HG02981 (cell line): ENCODE results near the gene EXOC4.
A peak's percentile ranks its signal among the peaks of the same experiment; 100 is the strongest.
"Not testable (repeated sequence)": the region's sequence is repeated elsewhere in the genome, so short reads cannot be mapped to it uniquely, and the experiment has no call there.

Experiments used
- ATAC-seq: cut with Tn5 transposase; IDR thresholded peaks from one replicate; pipeline ENCODE4 v1.9.1; 2021; ENCODE audit warnings: mild to moderate bottlenecking, moderate library complexity; ENCODE audit not compliant: unreplicated experiment

The EXOC4 gene

GRCh38 chr7:133310232-133310862 lies 57.5 kb downstream of the EXOC4 start:
- no peak for ATAC-seq

- no peak for ATAC-seq
Observed at GRCh38 chr7:133313575-133313974, 60.7 kb downstream of the EXOC4 start.

GRCh38 chr7:133314084-133314483 lies 61.2 kb downstream of the EXOC4 start:
- no peak for ATAC-seq

- no peak for ATAC-seq
Observed at GRCh38 chr7:133315332-133316040, 62.6 kb downstream of the EXOC4 start.

GRCh38 chr7:133319842-133320241 lies 67.0 kb downstream of the EXOC4 start:
- no peak for ATAC-seq

GRCh38 chr7:133320891-133321290 lies 68.0 kb downstream of the EXOC4 start:
- ATAC-seq = no peak

GRCh38 chr7:133321366-133321765 lies 68.5 kb downstream of the EXOC4 start:
- not testable (repeated sequence) for ATAC-seq

- ATAC-seq = not testable (repeated sequence)
Observed at GRCh38 chr7:133326745-133327144, 73.9 kb downstream of the EXOC4 start.

GRCh38 chr7:133328021-133328420 lies 75.1 kb downstream of the EXOC4 start:
- ATAC-seq = not testable (repeated sequence)

GRCh38 chr7:133330085-133330484 lies 77.2 kb downstream of the EXOC4 start:
- ATAC-seq = no peak

GRCh38 chr7:133331861-133332260 lies 79.0 kb downstream of the EXOC4 start:
- ATAC-seq = no peak

GRCh38 chr7:133339772-133340171 lies 86.9 kb downstream of the EXOC4 start:
- ATAC-seq = no peak

- ATAC-seq = no peak
Observed at GRCh38 chr7:133344275-133344674, 91.4 kb downstream of the EXOC4 start.

GRCh38 chr7:133345690-133346421 lies 93.0 kb downstream of the EXOC4 start:
- ATAC-seq = no peak

GRCh38 chr7:133348250-133348649 lies 95.4 kb downstream of the EXOC4 start:
- ATAC-seq = no peak

- peak; percentile 51 for ATAC-seq
Observed at GRCh38 chr7:133349101-133349500, 96.2 kb downstream of the EXOC4 start.

- ATAC-seq = no peak
Observed at GRCh38 chr7:133352430-133352829, 99.6 kb downstream of the EXOC4 start.

- no peak for ATAC-seq
Observed at GRCh38 chr7:133353775-133354174, 100.9 kb downstream of the EXOC4 start.

- ATAC-seq = no peak
Observed at GRCh38 chr7:133354546-133355324, 101.9 kb downstream of the EXOC4 start.

- ATAC-seq = no peak
Observed at GRCh38 chr7:133355325-133355708, 102.4 kb downstream of the EXOC4 start.

- no peak for ATAC-seq
Observed at GRCh38 chr7:133355822-133356221, 102.9 kb downstream of the EXOC4 start.
